Right ventricle myocardium superior (tissue), 1 donor: ENCODE measurements around the gene GRID1. TPM values are rescaled to one million over a fixed set of nuclear protein-coding genes. Genes with fewer than 3 reads are reported as not detected.

Experiments
- ATAC-seq: fragments of 200-7000 bp; cut with Tn5 transposase; one replicate; pipeline ENCODE4 v1.9.1; 2020; ENCODE audit warnings: mild to moderate bottlenecking; ENCODE audit not compliant: poor library complexity
- DNase-seq: peaks from one replicate; pipeline ENCODE4 v3.0.0-alpha.2; 2020
- intact Hi-C: fragments of 100-400 bp; cut with DNase I; formaldehyde crosslinking; loops from one replicate; pipeline ENCODE4 v1.11.2; 2022
- total RNA-seq: library from RNA; stranded (reverse); fragmentation: NEBNext Ultra II Directional; extraction: Animal tissue kit (Norgen Biotek cat#: 25700); gene quantifications from one replicate; pipeline ENCODE4 v1.2.1, GENCODE V29; 2021
- donor health status: DM: no; HTN: yes; CAD: no; lungs with severe emphysema.

GRID1 gene
- total RNA-seq, 1 donor from 2014 or later: 1.1 TPM

DNA sequence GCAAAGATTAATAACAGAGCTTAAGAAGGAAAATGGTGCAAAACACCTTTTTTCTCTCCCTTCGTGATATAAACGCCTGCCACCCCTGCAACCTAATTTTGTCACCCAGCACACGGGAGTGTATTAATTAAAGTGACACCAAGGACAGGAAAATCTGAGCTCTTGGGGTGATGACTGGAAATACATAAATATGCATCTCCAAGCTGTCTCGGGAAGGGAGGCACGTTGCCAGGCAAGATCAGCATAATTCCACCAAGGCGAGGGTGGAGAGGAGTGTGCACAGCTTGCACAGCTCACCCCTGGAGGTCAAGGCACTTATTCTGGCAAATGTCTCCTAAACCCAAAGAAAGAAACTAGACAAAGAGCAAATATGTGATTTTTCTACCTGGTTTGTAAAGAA lies 700.9 kb downstream of the GRID1 start:
- ATAC-seq (no peak), DNase-seq (no peak)
- intact Hi-C loops: no loop called here

DNA sequence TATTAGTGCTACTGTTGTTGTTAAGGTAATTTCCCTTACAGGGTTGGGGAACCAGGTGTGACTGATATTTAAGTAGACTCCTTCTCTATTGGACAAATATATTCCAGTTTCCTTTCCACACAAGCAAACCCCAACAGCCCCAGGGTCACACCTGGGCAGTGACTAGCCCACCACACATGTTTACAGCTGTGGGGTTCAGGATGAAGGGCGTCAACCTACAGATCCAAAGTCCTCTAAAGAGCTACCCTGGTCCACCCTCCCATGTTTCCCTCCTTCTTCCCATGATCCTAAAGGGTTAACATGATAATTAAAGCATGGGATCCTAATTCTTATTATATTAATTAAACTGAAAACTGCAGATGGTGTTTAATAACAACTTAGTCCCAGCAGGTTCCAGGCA lies 701.5 kb downstream of the GRID1 start:
- DNase-seq (no peak), ATAC-seq (no peak)
- intact Hi-C loops: no loop called here

DNA sequence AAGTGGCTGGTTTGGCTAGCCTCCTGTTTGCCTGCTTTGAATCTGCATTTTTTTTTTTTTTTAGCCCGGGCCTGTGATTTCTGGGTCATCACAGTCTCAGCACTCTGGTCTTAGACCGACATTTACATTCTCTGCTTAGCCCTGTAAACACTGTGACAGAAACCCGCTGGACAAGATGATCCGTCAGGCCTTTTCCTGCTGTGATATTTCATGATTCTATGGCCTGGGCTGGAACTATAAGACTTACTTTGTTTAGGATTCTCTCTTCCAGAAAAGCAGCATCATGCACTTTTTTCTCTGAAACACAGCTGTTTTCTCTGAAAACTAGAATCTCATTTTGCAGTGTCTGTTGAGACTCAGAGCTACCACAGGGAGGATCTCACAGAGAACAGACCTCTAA lies 705.5 kb downstream of the GRID1 start:
- no peak for ATAC-seq
- intact Hi-C loops: no loop called here

DNA sequence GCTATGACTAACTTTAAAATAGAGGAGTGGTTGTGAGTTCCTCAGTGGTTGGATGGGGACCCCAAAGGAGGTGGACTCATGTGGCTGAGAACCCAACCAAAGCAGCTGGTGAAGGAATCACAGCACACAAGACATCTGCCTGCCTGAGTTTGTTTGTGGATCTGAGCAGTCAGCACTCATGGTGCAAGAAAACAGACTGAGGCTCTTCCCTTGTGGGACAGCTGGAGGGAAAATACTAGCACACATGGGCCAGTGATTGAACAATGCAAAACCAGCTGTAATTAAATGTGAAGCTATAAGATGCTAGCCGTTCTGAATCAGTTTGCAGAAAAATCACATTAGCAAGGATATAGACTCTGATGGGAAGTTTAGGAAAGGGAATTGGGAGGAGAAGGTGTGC lies 707.3 kb downstream of the GRID1 start:
- DNase-seq: no peak
- intact Hi-C loops: no loop called here
- no peak for ATAC-seq

More for the DNA sequence above, 705.5 kb downstream of the GRID1 start:
- DNase-seq: no peak

DNA sequence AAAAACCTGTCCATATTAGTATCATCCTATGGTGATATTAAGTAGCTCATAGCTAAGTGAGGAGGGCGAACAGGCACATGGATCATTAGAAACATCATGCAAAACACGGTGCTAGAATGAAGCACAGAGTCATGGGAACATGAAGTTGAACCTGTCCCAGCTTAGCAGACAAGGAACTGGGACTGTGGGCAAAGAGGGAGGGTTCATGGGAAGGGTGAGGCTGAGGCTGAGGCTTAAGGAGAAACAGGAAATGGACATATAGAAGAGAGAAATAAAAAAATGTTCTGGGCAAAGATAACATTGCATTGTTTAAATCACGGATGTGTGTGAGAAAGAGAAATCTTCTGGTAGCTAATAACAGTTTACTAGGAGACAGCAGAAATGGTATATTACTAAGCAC lies 708.1 kb downstream of the GRID1 start:
- DNase-seq (no peak), ATAC-seq (no peak)
- intact Hi-C loops: no loop called here

DNA sequence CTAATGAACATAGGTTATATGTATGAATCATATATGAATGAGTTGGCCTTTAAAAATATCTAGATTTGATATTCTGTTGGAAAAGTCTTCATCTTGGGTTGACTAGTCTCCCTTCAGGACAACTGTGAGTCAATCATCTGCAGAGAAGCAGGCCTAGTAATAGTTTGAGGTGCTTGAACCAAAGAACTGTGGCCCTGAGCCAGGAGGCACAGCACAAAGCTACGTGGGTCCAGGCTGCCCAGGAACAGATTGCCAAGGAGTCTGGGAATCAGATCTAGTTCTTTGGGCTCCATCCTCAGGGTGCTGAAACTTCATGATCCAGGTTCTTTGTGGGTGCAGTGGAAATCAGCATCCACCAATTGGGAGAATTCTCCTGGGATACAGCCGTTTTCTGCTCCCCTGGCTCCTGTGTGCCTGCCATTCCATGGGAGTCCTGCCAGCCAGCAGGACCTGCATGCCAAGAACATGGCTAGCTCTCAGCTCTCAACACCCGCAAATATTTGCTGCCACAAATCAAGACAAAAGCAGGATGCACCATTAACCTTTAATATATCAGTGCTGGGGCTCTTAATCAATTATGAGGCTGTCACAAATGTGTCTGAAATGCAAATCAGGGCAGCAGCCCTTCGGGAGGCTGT lies 709.0 kb downstream of the GRID1 start:
- ATAC-seq (peak; percentile 78), DNase-seq (no peak)
- intact Hi-C loops: no loop called here

DNA sequence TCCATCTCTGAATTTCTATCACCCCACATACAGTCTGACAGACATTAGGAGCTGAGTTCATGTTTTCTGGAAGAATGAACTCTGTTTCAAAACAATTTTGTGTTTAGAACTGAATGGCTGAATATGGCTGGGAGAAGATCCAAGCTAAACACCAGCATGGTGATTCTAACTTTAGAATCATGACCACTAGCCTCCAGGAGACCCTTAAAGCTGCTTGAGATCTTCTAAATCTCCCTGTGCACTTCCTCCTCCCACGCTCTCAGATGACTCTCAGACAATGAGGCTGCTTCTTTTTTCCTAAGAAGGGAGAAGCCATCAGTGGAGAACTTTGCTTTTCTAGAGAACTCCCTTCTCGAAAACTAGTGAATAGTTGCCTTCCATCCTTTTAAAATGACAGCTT lies 711.2 kb downstream of the GRID1 start:
- ATAC-seq (peak; percentile 33), DNase-seq (no peak)
- intact Hi-C loops: no loop called here

DNA sequence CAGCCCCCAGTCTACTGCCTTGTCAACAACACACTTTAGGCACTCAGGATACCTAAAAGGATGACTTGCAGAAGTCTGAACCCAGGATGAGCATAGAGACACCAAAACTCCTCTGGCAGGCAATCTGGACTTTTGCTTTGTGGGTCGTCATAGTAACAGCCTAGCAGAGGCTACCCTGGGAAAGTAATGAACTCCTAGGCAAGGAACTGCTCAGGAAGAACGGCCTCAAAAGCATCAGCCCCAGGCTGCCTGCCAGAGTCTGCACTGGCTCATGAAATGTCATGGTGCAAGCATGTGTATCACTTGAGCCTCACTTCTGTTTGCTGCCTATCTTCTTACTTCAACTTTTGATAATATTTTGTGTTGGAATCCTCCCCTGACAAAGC lies 715.1 kb downstream of the GRID1 start:
- intact Hi-C loops: no loop called here
- no peak for DNase-seq
- no peak for ATAC-seq

DNA sequence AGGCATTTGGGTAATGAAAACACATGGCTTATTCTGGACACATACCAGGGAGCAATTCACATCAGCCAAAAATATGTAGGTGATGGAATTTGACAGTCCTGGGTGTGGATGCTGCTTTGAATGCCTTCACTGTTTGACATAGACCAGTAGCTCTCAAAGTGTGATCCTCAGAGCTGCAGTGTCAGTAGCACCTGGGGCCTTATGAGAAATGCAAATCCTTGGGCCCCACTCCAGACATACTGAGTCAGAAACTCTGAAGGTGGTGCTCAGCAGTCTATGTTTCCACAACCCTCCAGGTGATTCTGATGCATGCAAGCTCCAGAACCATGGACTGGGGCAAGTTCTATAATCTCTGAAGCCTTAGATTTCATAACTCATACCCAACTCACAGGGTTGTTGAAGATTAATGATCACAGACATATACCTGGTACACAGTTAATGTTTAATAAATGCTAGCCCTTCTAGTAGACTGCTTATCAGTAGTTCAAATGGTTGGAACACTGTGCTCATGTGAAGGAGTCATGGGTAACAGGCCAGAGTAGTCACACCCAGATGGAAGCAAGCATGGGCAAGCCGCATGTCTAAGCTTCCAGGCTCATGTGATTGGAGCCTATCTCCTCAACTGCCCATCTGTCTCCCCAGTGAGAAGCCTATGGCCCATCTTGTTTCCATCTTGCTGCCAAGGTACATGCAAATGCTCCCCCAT lies 715.7 kb downstream of the GRID1 start:
- intact Hi-C loops: no loop called here
- DNase-seq (no peak), ATAC-seq (no peak)

DNA sequence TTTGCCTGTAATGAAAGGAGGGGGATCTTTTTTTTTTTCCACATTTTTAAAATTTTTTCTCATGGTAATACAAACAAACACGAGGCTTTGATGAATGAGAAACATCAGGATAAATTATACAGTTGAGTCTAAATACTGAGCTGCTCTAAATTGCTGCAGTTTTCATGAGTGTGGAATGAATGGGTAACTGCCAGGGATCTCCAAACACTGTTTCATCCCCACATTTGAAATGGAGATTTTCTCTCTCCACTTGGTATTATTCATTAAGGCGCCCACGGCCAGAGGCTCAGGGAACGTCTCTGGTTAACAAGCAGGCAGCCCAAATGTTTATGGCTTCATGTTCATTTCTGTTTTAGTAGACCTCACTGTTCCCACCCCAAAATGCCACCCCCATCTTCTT lies 717.1 kb downstream of the GRID1 start:
- intact Hi-C loops: no loop called here
- ATAC-seq (no peak), DNase-seq (no peak)

DNA sequence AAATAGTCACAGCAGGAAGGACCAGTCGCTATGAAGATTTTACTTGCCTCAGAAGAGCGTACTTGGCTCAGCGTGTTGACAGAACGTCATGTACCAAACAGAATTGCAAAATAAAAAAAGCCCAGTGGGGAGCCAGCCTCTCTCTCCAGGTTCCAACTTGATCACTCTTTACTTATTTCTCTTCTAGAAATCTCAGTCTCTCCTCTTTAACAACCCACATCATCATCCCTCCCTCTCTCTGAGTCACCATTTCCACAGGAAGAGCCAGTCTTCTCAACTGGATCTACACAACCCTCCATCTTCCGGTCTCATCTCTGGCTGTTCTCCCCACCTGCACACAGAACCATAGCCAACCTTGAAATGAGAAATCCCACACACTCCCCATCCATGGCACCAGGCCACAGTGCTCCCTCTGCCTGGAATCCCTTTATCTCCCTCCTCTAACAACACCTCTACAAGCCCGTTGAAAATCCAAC lies 718.3 kb downstream of the GRID1 start:
- intact Hi-C loops: no loop called here
- DNase-seq (no peak), ATAC-seq (no peak)

DNA sequence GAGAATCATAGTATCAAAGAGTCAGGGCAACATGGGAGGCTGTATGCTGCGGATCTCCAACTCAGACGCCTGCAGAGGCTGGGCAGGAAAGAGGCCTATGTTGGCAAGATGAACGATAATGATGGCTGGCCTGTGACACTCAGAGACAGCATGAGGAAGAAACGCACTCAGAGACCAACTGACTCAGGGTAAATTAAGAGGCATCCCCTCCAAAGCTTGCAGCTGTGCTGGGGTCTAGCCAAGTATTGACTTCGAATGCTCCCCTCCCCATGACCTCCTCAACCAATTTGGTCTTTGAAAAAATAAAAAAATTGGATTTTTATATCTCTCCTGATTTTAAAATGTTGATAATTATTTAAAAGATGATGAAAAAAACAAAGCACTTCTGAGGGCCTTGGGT lies 718.9 kb downstream of the GRID1 start:
- no peak for DNase-seq
- ATAC-seq: no peak
- intact Hi-C loops: no loop called here

DNA sequence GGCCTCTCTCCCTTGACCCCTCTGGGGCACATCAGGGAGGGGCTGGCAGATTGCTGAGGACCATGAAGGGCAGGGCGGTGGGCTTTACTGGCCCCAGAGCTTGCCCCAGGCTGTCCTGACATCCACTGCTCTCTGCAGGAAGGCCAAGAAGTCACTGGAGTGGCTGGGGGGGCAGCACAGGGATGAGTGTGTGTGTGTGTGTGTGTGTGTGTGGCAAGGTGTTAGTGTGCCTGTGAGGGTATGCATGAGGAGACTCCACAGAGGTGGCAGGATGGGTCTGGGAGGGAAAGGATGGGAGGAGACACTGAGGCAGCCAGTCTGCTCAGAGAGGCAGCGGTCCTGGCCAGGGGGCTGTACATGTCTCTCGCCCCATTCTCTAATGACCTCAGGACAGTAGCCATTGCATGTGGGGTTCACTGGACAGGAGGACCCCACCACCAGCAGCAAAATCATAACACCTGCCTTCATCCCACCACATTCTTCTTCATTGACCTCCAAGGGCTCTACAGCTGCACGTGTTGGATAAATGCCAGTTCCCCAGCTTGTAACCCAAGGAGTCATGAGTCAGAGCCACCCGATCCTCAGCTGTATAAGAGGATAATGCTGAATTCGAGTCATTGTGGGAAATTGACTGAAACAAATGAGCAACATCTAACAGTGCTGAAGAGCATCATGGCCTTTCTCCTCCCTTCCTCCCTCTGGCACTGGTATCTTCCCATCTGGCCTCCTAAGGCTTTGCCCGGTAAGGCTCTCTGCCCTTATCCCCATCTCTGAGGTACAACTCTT lies 720.5 kb downstream of the GRID1 start:
- intact Hi-C loops: no loop called here
- ATAC-seq: no peak
- DNase-seq: no peak

DNA sequence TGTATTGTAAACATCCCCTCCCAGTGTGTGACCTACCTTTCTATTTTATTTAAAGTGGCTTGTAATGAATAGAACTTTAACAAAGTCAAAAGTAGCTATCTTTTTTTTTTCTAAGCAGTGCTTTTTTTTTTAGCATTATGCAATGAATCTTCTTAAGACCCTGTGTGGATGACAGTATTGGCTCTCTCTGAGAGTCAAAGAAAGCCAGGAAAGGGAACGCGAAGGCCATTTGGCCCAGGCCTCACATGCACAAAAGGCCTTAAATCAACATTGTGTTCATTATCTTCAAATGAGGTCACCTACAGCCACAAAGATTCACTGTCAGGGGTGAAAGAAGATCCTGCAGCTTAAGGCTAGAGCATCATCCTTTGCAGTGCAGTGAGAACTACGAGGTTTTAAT lies 721.5 kb downstream of the GRID1 start:
- intact Hi-C loops: no loop called here
- DNase-seq (no peak), ATAC-seq (no peak)

DNA sequence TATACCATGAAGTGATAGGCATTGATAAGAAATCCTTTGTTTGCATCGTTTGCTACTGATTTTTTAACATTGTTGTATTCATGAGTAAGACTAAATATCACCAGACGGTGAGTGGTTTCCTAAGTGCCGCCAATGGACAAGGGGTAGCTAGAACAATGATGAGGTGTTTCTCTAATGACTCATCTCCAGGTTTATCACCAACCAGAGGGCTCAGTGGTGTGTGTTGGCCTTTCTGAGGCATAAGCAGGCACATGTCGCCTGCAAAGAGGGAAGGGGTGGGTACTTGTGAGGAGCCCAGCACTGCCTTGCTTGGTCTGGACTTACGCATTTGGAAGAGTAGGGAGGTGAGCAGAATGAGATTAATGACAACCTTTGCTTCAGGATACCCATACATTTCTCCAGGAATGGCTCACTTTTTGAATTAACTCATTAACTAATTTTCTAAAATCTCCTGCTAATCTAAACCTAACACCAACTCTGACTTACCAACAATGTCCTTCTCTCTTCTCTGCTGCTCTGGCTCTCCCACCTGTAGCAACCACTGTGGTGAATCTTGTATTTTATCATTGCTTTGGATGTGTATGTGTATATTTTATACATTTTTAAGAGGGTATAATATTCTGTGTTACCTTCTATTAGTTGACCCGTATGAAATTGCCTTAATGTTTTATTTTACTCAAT lies 722.6 kb downstream of the GRID1 start:
- ATAC-seq: no peak
- no peak for DNase-seq
- intact Hi-C loops: no loop called here

DNA sequence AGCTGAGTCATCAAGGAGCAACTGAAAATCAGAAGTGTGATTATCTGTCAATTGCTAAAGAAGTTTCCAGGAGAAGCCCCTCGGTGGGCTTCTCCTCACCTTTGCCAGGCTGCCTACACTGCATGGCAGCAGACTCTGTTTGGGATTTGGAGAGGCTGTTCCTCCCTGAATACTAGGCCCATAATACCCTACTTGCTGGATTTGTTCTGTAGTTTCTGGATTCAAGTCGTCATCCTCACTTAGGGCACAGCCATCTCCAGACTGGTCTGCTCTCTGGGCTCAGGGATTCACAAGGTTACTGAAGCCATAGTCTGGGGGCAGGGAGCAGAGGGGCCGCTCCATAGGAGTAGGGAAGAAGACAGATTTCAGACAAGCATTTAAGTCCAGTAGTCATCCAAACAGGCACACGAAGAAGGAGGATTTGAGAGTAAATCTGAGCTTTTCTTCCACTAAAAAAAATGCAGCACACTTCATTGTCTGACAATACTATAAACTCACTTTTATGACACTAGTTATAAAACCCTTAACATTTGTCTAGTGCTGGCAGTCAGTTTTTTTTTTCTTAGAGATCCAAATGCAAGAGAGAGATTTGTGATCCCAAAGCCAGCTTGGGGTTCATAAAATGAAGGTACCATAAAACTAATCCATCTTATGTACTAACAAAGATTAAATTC lies 723.3 kb downstream of the GRID1 start:
- intact Hi-C loops: no loop called here
- ATAC-seq (no peak), DNase-seq (no peak)

DNA sequence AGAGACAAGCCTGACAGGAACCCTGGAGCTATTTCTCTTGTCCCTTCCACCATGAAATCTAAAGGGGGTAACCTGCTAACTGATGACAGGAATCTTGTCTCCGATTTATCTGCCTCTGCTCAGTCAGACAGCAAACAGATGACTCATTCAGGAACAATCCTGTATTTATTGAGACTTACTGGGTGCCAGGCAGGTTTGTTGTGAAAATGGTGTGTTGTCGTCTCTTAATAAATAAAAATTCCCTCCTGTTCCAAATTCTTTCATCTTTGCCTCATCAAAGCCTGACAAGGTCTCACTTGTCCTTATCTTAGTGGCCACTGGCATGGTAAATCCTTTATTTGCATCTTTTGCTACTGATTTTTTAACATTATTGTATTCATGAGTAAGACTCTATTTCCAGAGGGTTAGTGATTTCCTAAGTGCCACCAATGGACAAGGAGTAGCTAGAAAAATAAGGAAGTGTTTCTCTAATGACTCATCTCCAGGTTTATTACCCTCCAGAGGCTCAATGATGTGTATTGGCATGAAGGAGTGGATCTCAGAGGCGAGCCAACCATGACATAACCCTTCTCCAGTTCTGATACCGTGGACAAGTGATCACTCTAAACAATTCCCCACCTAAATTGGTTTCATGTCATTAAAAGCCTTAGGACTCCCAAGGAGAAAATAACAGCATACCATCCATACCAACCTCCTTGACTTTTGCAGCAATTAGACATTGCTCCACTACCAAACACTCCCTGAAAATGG lies 724.0 kb downstream of the GRID1 start:
- ATAC-seq (no peak), DNase-seq (no peak)
- intact Hi-C loops: no loop called here

DNA sequence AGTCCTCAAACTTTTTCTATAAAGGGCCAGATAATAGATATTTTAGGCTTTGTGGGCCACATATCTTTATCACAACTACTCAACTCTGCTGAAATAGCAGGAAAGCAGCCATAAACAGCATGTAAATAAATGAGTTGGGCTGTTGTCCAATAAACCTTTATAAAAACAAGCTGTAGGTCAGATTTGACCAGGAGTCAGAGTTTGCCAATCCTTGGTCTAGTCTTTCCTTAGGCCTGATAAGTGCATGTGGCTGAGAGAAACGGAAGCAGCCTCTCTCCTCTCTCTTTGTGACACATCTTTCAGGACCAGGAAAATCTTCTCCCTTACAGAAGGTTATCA lies 724.5 kb downstream of the GRID1 start:
- DNase-seq: no peak
- no peak for ATAC-seq
- intact Hi-C loops: no loop called here
